Calu3 (cell line): ENCODE data around the gene AOAH. TPM values are rescaled to one million over a fixed set of nuclear protein-coding genes. Genes with fewer than 3 reads are reported as not detected.

ENCODE experiments used
- BruUV-seq: library from RNA; stranded (reverse); fragments of 400-500 nt; replicated peaks from 2 replicates; lab custom pipeline; 2021; lab: Mats Ljungman, UMichigan
- CTCF ChIA-PET: fragments of 300-600 bp; sonication (Branson Sonifier 250); formaldehyde crosslinking; loops from one replicate; lab custom pipeline; 2022; ENCODE audit warnings: antibody characterized with exemption; lab: Charles Lee
- DNase-seq: peaks from one replicate; pipeline ENCODE4 v3.0.0; 2022
- H3K27ac Mint-ChIP-seq: one replicate; pipeline ENCODE4 v1.8.0; 2022; ENCODE audit warnings: mixed read lengths; ENCODE audit not compliant: unreplicated experiment
- H3K27me3 Mint-ChIP-seq: one replicate; pipeline ENCODE4 v1.8.0; 2022; ENCODE audit warnings: mixed read lengths; ENCODE audit not compliant: unreplicated experiment
- H3K36me3 Mint-ChIP-seq: one replicate; pipeline ENCODE4 v1.8.0; 2022; ENCODE audit warnings: mild to moderate bottlenecking, moderate library complexity, mixed read lengths; ENCODE audit not compliant: insufficient read depth, unreplicated experiment
- H3K4me1 Mint-ChIP-seq: one replicate; pipeline ENCODE4 v1.8.0; 2022; ENCODE audit warnings: mild to moderate bottlenecking, low read depth, mixed read lengths; ENCODE audit not compliant: unreplicated experiment
- H3K4me3 Mint-ChIP-seq: one replicate; pipeline ENCODE4 v1.8.0; 2022; ENCODE audit warnings: mild to moderate bottlenecking, low read depth, moderate library complexity, mixed read lengths; ENCODE audit not compliant: unreplicated experiment
- H3K9me3 Mint-ChIP-seq: one replicate; pipeline ENCODE4 v1.8.0; 2022; ENCODE audit warnings: low read depth, mixed read lengths; ENCODE audit not compliant: unreplicated experiment
- intact Hi-C: fragments of 100-400 bp; cut with micrococcal nuclease; formaldehyde crosslinking; loops from one replicate; pipeline ENCODE4 v1.10.0; 2022; ENCODE audit not compliant: unreplicated experiment
- total RNA-seq: library from RNA; stranded (reverse); gene quantifications from 2 replicates; pipeline ENCODE4 v1.2.3, GENCODE V29; 2022
- TF ChIP-seq, protein P1 (sequence below): fragments of 200-600 bp; IDR thresholded peaks from one replicate; pipeline ENCODE4 v1.8.0; 2022; ENCODE audit warnings: antibody characterized with exemption; ENCODE audit not compliant: unreplicated experiment

The AOAH gene
- total RNA-seq, 1 experiment from 2014 or later, result not detected

DNA sequence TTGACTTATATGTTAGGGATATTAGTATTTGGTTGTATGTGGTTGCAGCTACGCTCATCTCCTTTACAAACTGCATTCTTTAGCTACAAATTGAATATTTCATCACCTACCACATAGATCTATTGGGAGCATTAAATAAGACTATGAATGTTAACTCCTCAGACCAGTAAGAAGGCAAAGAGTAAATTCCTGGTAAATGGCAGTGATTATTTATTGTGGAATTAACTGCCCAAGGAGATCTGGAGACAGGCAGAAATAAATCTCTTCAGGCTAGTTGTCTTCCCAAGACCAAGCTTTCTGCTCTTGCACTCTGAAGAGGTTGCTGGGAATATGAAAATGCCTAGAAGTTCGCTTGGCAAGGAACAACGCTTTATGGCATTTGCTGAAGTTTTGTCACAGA lies 260.0 kb downstream of the AOAH start:
- H3K4me1 Mint-ChIP-seq, result peaks cover 4% of the 10 kb centered on the region
- intact Hi-C loops, result no loop called here
- no peak overlapping the region for H3K27ac Mint-ChIP-seq
- no peak overlapping the region for H3K4me3 Mint-ChIP-seq
- no TSS peak for BruUV-seq
- CTCF ChIA-PET, result no interaction called here
- TF ChIP-seq, protein P1, sequence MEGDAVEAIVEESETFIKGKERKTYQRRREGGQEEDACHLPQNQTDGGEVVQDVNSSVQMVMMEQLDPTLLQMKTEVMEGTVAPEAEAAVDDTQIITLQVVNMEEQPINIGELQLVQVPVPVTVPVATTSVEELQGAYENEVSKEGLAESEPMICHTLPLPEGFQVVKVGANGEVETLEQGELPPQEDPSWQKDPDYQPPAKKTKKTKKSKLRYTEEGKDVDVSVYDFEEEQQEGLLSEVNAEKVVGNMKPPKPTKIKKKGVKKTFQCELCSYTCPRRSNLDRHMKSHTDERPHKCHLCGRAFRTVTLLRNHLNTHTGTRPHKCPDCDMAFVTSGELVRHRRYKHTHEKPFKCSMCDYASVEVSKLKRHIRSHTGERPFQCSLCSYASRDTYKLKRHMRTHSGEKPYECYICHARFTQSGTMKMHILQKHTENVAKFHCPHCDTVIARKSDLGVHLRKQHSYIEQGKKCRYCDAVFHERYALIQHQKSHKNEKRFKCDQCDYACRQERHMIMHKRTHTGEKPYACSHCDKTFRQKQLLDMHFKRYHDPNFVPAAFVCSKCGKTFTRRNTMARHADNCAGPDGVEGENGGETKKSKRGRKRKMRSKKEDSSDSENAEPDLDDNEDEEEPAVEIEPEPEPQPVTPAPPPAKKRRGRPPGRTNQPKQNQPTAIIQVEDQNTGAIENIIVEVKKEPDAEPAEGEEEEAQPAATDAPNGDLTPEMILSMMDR, result no peak
- H3K9me3 Mint-ChIP-seq, result peaks cover 4% of the 10 kb centered on the region
- H3K36me3 Mint-ChIP-seq, result no peaks in the 10 kb centered on the region
- H3K27me3 Mint-ChIP-seq, result no peaks in the 10 kb centered on the region
- no peak for DNase-seq
